ENCODE measurements around the gene CCDC81.
A peak's percentile ranks its signal among the peaks of the same experiment; 100 is the strongest.
"Not testable (repeated sequence)": the region's sequence is repeated elsewhere in the genome, so short reads cannot be mapped to it uniquely, and the experiment has no call there.

Gene CCDC81

DNA sequence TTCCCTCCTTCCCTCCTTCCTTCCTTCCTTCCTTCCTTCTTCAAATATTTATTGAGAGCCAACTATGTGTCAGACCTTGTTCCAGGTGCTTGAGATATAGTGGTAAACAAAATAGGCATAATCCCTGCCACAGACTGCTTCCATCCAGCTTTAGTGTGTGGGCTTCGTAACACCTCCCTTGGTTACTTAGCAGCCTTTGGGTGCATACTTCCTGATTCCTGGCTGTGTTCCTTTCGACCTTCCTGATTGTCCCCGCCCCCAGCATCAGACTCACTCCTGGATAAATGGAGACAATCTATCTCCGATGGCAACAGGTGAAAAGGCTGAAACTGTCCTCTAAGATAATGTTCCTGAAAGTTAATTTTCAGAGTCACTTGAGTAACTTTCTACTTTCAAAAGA is 13.5 kb downstream of the CCDC81 start:
- no peak for DNase-seq (ENCODE audit: low spot score)

DNA sequence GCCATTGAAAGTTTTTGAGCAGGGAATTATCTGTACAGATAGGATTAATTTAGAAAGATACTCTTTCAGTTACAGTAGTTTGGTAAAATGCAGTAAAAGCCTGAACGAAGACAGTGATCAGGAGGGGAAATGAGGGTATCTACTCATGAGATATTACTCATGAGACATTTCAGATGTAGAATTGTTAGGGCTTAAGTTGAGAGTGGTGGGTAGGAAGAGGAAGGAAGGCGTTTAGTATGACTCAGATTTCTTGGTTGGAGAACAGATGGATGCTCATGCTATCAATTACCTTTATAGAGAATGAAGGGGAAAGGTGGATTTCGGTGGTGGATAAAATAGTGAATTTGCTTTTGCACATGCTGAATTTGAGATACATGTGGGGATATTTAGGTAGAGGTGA is 15.8 kb downstream of the CCDC81 start:
- no peak for DNase-seq (ENCODE audit: low spot score)

DNA sequence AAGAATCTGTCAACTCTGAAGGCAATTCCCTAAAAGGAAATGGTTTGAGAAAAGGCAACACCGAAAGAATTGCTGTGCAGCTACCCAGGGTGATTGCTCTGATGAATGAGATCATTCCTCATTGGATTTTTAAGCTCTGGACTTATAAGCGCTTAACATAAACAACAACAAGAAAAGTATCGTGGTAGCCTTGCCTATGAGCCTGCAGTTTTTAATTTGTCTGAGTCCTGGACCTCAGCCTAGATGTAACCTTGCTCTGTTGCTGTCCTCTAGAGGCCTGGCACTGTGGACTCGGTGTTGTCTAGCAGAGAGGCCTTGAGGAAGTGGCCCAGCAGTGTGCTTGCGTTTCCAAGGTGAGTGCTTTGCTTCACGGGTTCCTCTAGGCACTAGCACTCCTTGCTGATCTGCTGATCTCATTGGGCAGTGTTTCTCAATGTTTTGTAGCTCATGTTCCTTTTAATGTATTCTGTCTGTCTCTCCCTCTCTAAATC is 20.4 kb downstream of the CCDC81 start:
- peak; percentile 33 for DNase-seq (ENCODE audit: low spot score)

DNA sequence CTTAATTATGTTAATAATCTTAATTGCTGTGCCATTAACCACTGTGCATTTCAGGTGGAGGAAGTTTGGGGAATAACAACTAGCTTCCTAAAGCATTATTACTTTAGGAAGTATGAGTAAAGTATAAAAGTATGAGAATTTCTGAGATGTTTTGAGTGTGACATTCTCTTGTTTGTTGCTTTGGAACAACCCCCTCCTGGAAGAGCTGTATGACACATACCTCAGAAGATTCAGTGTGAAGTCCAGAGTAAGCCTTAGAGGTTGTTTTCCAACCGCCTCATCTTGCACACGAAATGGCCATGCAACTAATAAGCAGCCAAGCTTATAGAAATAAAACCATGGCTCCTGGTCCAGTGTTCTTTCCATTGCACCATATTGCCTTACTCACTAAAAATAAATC is 21.7 kb downstream of the CCDC81 start:
- peak; percentile 81 for DNase-seq (ENCODE audit: low spot score)

DNA sequence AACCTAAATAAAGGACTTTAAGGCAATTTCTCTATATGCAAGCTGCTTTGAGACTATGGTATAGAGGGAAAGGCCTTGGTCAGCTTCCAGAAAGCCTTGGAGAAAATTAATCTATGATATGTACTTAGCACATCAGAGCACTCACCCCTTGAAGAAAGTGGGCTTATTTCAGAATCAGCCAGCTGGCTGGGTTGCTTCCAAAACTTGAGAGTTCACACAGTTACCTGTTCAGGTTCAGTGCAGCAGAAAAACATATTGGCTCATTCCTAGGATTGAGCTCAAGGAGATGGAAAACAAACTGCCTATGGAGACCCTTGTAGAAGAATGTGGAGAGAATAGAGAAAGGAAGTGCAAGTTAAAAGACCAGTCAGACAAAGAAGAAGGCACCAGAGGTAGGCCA is 22.7 kb downstream of the CCDC81 start:
- no peak for DNase-seq (ENCODE audit: low spot score)

DNA sequence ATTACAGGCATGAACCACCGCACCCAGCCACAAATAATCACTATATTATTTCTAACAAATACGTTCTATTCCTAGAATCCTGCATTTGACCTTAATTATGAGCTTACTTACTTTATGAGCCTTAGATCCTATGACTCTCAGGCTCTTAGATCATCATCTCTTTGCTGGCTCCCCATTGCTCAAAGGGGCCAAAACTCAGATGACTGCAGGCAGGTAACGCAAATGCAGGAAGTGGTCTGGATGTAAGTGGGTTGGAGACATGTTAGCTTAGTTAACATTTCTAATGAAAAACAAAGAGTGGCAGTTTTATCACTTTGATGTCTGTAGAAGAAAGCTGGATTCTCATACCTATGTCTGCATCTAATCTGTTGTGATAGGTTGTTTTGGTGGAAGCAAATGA is 23.4 kb downstream of the CCDC81 start:
- DNase-seq (ENCODE audit: low spot score) = no peak

DNA sequence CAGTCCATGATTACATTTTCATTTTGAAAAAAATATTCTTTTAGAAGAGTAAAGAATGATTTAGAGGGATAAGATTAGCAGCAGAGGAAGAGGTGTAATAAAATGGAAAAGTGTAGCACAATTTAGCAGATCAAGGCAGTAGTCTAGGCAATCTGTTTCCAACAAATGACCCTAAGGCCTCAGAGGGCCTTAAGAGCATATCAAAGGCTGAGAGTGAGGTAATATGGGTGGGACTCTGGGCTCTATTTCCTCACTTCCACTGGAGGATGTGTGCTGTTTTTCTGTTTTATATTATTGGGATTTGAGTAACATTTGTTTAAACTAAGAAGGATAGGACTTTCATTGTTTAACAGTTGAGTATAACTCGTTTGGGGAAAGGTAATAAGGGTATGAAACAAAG is 28.8 kb downstream of the CCDC81 start:
- no peak for DNase-seq (ENCODE audit: low spot score)

DNA sequence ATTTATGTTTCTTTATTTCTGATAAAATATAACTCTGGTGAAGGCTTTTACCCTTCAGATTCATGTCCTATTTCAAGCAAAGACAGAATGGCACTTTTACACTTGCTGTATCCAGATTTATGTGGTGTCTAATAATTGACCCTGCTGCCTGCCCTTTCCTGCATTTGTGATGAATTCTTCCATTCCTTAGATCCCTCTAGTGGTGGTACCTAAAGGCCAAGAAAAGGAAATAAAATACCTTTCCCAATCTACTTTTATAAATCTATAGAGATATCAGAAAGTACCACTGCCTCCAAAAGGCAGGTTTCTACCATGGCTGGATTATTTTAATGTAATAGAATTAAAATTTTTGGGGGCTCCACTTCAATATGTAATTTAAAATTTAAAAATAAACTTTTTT is 34.2 kb downstream of the CCDC81 start:
- DNase-seq (ENCODE audit: low spot score) = peak; percentile 15

DNA sequence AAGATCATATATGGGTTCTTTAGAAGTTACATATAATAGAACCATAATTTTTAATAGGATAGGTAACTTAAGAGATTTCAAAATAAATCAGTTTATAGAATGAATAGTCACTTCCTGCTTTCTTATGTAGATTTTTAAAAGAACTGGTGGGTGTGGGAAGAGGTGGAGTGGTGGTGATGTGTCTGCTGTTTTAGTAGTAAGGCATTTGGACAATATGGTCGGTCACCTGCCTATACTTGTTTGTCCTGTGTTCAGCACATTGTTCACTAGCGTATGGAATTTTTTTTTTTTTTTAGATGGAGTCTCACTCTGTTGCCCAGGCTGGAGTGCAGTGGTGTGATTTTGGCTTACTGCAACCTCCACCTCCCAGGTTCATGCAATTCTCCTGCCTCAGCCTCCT is 39.3 kb downstream of the CCDC81 start:
- DNase-seq (ENCODE audit: low spot score) = no peak

DNA sequence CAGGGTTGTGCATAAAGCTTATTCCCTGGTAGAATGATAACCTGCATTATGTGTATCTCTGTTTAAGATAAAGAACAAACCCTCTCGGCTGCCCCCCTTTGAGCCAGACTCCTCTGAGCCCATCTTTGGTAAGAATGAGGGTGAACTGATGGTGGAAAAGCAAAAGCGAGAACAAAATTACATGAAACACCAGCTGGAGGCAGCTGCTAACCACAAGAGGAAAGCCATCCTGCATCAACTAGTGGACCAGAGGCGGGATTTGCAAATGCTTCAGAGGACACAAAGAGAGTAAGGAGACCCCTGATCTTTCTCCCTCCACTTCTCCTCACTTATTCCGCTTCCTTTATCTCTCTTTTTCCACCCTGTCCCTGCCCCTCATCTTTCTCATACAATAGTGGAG is 40.3 kb downstream of the CCDC81 start:
- no peak for DNase-seq (ENCODE audit: low spot score)

DNA sequence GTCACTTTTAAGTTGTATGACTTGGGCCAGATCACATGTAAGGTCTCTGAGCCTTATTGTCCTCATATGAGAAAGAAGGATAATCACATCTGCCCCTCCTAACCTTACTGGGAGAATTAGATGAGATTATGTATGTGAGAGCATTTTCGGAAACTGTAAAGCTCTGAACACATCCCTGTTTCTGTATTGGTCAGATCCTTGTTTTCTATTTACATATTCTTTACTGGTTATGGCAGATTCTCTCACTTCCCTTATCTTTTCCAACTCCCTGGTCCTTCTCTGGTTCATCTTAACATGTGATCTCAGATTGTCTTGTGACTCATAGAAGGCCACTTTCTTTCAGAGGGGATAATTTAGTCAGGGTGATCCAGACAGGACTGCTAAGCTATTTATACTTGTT is 41.8 kb downstream of the CCDC81 start:
- DNase-seq (ENCODE audit: low spot score) = no peak

DNA sequence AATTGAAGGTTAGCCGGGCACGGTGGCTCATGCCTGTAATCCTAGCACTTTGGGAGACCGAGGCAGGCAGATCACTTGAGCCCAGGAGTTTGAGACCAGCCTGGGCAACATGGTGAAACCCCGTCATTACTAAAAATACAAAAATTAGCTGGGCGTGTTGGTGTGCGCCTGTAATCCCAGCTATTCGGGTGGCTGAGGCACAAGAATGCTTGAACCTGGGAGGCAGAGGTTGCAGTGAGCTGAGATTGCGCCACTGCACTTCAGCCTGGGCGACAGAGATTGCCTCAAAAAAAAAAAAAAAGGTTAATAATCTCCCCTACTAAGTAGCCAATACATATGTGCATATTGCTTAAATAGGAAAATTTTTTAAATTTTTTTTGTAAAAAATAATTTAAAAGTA is 42.3 kb downstream of the CCDC81 start:
- not testable (repeated sequence) for DNase-seq (ENCODE audit: low spot score)

DNA sequence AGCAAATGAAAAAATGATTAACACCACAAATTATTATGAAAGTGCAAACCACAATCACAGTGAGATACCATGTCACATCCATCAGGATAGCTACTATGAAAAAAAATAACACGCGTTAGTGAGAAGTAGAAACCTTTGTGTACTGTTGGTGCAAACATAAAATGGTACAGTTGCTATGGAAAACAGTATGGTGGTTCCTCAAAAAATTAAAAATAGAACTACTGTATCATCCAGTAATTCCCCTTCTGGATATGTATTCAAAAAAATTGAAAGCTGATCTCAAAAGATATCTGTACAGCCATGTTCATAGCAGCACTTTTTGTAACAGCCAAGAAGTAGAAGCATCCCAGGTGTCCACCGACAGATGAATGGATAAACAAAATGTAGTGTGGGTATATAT is 43.4 kb downstream of the CCDC81 start:
- no peak for DNase-seq (ENCODE audit: low spot score)

DNA sequence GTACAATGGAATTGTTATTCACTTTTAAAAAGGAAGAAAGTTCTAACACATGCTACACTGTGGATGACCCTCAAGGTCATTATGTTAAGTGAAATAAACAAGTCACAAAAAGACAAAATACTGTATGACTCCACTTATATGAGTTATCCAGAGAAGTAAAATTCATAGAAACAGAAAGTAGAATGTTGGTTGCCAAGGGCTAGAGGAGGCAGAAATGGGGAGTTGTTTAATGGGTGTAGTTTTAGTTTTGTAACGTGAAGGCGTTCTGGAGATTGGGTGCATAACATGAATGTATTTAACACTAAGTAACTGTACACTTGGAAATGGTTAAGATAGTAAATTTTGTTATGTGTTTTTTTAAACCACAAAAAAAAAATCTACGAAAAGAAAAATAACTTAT is 43.8 kb downstream of the CCDC81 start:
- DNase-seq (ENCODE audit: low spot score) = no peak

DNA sequence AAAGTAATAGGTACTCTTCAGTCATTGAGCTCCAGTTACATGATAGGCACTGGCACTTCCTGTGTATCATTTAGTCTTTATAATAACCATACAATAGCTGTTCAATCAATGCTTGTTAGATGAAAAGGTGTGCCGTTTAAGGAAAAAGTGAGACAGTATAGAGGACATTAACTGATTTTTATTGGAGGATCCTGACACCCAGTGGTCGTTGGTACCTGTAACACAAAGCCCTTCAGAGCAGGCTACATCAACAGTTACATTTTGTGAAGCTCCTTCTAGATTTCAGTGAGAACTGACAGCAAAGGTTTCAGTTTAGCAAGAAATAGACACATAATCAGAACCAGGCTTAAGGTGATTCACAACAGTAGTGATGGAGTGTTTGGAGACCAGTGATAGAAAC is 44.2 kb downstream of the CCDC81 start:
- no peak for DNase-seq (ENCODE audit: low spot score)

DNA sequence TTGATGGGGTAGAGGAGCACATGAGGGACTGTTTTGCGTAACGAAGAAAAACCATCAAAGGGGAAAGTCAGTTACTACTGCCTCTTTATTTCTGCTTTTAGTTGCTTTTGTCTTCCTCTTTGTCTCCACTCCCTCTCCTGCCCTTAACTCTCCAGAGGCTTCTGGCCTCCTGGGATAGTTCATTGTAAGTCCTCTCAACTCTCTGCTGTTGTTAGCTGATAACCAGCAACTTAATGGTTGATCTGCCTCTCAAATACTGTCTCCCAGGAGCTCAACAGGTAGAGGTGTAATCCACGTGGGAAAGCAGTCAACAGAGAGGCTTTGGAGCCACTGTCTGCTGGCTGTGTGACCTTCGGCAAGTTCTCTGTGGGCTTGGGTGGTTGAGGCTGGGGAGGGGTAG is 47.3 kb downstream of the CCDC81 start:
- DNase-seq (ENCODE audit: low spot score) = no peak

DNA sequence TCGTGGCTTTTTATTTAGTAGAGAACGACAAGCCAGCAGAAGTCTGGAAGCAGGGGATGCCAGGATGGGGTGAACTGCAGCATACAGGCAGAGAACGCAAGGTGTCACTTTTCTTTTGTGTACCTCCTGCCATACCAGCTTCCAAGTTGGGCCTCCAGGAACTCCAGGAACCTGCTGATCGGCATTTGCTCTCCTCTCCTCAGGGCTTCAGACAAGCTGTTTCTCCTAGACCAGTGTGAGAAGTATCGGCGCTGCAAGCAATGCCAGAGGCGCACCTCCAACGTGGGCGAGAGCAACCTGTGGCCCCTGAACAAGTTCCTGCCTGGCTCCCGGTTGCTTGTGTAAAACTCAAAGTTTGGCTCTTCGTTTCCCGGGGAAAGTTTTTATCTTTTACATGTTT is 47.7 kb downstream of the CCDC81 start:
- DNase-seq (ENCODE audit: low spot score) = no peak

DNA sequence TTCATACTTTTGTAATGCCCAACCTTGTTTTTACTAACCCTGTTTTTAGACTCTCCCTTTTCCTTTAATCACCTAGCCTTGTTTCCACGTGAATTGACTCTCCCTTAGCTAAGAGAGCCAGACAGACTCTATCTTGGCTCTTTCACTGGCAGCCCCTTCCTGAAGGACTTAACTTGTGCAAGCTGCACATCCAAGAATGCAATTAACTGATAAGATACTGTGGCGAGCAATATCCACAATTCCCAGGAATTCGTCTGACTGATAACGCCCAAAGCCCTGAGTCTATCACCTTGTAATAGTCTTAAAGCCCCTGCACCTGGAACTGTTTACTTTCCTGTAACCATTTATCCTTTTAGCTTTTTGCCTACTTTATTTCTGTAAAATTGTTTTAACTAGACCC is 48.8 kb downstream of the CCDC81 start:
- DNase-seq (ENCODE audit: low spot score) = not testable (repeated sequence)

DNA sequence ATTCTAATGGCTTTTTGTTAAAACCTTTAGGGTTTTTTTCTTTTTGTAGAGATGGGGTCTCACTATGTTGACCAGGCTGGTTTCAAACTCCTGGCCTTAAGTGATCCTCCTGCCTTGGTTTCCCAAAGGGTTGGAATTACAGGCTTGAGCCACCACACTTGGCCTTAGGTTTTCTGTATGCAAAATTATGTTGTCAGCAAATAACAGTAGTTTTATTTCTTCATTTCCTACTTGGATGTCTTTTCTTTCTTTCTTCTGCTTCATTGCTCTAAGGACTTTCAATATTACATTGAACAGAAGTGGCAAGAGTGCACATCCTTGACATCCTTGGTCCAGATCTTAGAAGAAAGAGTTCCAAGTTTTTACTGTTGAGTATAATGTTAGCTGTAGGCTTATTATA is 52.8 kb downstream of the CCDC81 start:
- DNase-seq (ENCODE audit: low spot score) = no peak

DNA sequence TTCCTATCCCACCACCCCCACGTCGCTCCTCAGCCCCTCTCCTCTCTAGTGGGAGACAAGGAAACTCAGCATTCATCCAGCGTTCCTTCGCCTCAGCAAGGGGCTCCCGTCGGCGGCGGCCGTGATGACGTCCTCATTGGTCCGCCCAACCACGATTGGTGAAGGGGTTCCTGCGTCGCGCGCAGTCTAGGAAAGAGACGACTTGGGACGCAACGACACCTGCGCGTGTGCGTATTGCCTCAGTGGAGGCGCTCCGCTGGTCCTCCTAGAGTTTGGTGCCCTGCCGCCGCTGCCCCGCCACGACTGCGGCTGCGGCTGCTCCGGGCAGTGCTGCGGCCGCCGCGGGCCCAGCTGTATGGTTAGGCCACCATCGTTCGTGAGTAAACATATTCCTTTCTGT is 56.6 kb downstream of the CCDC81 start:
- DNase-seq (ENCODE audit: low spot score) = no peak

DNA sequence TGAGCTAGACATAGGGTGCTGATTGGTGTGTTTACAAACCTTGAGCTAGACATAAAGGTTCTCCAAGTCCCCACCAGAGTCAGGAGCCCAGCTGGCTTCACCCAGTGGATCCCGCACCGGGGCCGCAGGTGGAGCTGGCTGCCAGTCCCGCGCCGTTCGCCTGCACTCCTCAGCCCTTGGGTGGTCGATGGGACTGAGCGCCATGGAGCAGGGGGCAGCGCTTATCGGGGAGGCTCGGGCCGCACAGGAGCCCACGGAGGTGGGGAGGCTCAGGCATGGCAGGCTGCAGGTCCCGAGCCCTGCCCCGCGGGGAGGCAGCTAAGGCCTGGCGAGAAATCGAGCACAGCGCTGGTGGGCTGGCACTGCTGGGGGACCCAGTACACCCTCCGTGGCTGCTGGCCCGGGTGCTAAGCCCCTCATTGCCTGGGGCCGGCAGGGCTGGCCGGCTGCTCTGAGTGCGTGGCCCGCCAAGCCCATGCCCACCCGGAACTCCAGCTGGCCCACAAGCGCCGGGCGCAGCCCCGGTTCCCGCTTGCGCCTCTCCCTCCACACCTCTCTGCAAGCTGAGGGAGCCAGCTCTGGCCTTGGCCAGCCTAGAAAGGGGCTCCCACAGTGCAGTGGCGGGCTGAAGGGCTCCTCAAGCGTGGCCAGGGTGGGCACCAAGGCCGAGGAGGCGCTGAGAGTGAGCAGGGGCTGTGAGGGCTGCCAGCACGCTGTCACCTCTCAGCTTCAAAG is 58.8 kb downstream of the CCDC81 start:
- not testable (repeated sequence) for DNase-seq (ENCODE audit: low spot score)

DNA sequence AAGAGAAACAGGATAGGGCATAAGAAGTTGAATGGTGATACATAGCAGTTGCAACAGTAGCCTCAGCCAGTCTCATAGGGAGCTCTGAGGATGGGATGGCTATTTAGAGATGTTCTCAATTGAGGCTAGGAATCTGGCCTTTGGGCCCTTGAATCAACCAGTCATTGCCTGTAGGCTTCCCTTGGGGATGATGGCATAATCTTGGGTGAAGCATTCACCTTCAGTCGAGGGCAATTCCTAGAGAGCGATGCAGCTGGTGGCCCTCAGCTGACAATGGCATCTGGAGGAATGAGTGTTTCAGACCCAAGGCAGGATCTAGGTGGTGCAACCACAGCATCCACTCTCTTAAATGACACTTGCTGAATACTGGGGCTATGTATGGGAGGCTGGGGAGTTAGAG is 61.0 kb downstream of the CCDC81 start:
- DNase-seq (ENCODE audit: low spot score) = no peak

DNA sequence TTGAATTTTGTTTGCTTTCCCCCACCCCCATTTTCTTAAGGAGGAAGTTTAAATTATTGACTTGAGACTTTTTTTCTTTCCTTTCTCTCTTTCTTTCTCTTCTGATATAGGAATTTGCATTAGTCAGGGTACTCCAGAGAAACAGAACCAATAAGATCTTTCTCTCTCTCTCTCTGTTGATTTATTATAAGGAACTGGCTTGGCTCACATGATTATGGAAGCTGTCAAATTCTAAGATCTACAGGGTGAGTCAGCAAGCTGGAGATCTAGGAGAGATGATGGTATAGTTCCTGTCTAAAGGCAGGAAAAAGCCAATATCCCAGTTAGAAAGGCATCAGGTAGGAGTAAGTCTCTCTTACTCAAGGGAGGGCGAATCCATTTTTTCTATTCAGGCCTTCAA is 64.0 kb downstream of the CCDC81 start:
- DNase-seq (ENCODE audit: low spot score) = no peak

DNA sequence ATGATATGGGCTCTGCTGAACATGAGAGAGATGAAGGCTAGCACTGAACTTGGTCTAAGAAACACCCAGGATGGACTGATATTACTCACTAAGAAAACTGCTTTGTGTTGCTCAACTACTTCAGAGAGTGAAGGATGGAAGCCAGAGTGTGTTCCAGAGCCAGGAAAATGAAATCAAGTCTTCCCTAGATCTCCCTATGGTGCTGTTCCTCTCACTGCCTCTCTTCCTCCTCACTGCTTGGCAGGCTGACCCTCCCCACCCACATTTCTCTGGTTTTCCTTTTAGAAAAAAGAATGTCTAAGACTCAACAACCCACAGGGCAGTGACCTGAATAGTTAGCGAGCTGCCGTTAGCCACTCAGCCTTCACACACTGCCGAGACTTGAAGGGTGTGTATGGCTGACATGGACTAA is 65.6 kb downstream of the CCDC81 start:
- peak; percentile 65 for DNase-seq (ENCODE audit: low spot score)
